Activated naive CD4-positive, alpha-beta T cell treated with anti-CD3 and anti-CD28 coated beads, Interleukin-2, amount 50 U/mL, for 16 hours (primary cell): ENCODE results near the gene HERC6.
"Not testable (repeated sequence)": the region's sequence is repeated elsewhere in the genome, so short reads cannot be mapped to it uniquely, and the experiment has no call there.

ENCODE experiments used
- DNase-seq: peaks from one replicate; pipeline ENCODE4 v3.0.0-alpha.2; 2020

Gene HERC6

GRCh38 chr4:88391703-88392102, 13.1 kb downstream of the HERC6 start:
- DNase-seq: no peak

- no peak for DNase-seq
Observed at GRCh38 chr4:88396681-88397080, 18.0 kb downstream of the HERC6 start.

DNA sequence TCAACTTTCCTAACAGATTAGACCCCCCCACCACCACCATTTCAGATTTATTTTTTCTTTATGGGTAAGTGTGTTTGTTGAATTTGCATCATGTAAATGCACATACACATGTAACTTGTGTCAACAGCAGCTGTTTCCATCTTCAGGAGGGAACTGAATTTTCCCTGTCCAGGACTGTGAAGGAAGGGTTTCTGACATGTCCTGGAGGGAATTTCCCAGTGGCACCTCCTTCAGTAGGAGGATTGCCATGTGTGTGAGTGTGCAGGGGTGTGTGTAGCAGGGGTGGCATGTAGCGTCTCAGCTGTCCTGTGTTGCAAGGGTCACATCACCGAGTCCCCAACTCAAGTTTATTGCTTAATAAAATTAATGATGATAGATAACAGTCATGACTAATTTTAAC, 19.7 kb downstream of the HERC6 start:
- no peak for DNase-seq

- no peak for DNase-seq
Observed at GRCh38 chr4:88409206-88409605, 30.6 kb downstream of the HERC6 start.

DNA sequence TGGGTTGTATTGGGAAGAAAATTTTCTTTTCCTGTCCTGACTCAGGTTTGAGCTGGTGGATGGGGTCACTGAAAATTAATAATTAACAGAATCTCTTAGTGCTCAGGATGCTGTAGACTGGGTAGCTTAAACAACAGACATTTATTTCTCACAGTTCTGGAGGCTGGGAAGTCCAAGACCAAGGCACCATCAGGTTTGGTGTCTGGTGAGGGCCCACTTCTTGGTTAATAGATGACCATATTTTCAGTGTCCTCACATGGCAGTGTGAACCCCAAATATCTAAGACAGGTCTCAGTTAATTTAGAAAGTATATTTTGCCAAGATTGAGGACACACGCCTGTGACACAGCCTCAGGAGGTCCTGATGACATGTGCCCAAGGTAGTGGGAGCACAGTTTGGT, 31.1 kb downstream of the HERC6 start:
- DNase-seq: no peak

GRCh38 chr4:88411491-88412096, 32.9 kb downstream of the HERC6 start:
- no peak for DNase-seq

- no peak for DNase-seq
Observed at GRCh38 chr4:88413801-88414200, 35.1 kb downstream of the HERC6 start.

- no peak for DNase-seq
Observed at GRCh38 chr4:88414755-88415154, 36.1 kb downstream of the HERC6 start.

DNA sequence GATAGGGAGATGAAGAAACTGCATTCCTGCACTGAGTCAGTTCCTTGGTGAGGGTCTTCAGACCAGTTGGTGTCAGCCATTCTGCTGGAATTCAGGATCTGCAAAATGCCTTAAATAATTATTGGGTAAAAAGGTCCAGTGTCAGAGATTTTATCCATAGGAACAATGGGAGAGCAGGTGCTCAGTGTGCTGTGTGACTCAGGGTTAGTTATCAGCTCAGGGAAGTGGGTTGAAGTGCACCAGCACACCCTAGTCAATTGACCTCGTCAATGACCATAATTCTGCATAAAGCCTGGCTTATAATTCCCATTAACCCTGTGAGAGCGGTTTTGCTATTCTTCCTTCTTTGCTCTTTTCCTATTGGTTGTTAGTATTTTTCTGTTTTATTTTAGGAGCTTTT, 37.3 kb downstream of the HERC6 start:
- no peak for DNase-seq

DNA sequence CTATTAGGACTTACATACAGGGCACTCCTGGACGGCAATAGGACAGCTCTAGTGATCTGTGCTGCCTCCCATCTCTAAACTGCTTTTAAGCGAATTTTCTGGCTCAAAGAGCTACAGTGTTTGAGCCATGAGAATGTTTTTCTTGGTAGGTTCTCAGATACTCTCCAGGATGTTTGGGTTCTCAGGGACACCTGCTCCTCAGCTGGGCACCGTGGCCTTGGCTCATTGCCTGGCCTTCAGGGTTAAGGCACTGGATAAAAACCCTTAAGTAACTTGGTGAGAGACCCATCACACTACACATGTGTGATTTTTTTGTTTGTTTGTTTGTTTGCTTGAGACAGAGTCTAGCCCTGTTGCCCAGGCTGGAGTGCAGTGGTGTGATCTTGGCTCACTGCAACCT, 39.8 kb downstream of the HERC6 start:
- no peak for DNase-seq

- no peak for DNase-seq
Observed at GRCh38 chr4:88419874-88420273, 41.2 kb downstream of the HERC6 start.

- DNase-seq: no peak
Observed at GRCh38 chr4:88420844-88421243, 42.2 kb downstream of the HERC6 start.

DNA sequence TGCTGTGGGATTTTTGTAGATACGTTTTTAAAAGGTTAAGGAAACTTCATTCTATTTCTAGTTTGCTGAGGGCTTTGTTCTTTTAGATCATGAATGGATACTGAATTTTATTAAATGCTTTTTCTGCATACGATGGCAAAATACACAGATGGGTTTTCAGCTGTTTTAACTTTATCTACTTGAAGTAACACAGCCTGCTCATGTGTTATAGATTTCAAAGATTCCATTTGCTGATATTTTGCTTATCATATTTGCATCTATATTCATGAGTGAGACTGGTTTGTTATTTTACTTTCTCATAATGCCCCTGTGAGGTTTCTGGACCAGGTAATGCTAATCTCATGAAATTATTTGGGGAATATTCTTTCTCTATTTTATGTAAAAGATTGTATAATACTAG, 43.8 kb downstream of the HERC6 start:
- no peak for DNase-seq

GRCh38 chr4:88429401-88429800, 50.7 kb downstream of the HERC6 start:
- no peak for DNase-seq

GRCh38 chr4:88435987-88436693, 57.5 kb downstream of the HERC6 start:
- DNase-seq: no peak

DNA sequence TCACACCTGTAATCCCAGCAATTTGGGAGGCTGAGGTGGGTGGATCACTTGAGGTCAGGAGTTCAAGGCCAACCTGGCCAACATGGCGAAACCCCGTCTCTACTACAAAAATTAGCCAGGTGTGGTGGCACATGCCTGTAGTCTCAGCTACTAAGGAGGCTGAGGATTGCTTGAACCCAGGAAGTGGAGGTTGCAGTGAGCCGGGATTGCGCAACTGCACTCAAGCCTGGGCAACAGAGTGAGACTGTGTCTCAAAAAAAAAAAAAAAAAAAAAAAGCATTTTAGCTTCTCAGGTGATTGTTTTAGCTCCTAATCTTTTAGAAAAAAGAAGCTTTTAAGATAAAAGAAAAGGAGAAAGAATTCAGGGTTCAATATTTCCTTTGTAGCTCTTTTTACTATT, 59.2 kb downstream of the HERC6 start:
- DNase-seq: not testable (repeated sequence)

DNA sequence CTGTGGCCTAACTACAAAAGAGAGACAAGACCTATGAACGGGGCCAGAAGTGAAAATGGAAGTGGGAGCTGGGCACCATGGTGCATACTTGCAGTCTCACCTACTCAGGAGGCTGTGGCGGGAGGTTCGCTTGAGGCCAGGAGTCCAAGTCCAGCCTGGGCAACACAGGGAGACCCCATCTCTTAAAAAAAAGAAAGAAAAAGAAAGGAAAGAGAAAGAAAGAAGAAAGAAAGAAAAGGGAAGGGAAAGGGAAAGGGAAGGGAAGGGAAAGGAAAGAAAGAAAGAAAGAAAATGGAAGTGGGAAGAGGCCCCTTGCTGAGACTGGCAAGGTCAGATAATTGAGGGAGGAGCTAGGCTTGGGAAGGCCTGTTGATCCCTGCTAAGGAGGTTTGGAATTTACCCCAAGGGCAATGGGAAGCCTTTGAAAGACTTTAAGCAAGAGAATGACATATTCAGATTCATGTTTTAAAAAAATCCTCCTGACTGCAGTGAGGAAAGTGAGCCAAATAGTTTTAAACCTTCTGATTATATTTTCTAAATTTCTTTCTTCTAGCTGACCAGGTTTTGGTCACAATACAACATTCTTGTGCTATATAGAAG, 60.6 kb downstream of the HERC6 start:
- no peak for DNase-seq

DNA sequence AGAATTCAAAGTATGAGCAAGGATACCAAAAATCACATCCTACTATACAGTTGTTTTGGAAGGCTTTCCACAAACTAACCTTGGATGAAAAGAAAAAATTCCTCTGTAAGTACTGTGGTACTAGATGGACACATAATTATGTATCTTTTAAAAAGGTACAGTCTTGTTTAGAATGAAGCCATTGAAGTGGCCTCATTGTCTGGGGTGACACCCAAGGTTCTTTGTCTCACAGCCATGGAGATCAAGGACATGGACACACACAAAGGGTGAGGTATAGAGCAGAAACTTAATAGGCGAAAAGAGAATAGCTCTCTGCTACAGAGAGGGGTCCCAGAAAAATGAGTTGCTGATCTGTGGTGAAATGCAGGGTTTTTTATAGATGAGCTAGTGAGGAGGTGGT, 61.5 kb downstream of the HERC6 start:
- no peak for DNase-seq

- no peak for DNase-seq
Observed at GRCh38 chr4:88441696-88442095, 63.0 kb downstream of the HERC6 start.

DNA sequence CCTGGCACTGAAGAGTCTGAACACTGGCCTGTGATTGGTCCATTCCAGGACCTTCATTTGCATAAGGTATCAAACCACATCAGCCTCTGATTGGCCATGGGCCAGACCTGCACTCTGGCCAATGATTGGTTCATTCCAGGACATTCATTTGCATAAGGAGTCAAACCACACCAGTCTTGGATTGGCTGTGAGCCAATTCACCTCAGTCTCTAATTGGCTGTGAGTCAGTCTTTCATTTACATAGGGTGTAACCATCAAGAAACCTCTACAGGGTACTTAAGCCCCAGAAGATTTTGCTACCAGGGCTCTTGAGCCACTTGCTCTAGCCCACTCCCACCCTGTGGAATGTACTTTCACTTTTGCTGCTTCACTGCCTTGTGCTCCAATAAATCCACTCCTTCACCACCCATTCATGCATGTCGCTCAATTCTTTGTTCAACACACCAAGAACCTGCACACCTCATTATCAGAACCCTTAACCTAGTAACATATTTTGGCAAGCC, 64.1 kb downstream of the HERC6 start:
- DNase-seq: no peak

- no peak for DNase-seq
Observed at GRCh38 chr4:88443486-88443885, 64.8 kb downstream of the HERC6 start.

GRCh38 chr4:88445252-88445651, 66.6 kb downstream of the HERC6 start:
- no peak for DNase-seq

GRCh38 chr4:88446124-88446523, 67.5 kb downstream of the HERC6 start:
- DNase-seq: no peak

DNA sequence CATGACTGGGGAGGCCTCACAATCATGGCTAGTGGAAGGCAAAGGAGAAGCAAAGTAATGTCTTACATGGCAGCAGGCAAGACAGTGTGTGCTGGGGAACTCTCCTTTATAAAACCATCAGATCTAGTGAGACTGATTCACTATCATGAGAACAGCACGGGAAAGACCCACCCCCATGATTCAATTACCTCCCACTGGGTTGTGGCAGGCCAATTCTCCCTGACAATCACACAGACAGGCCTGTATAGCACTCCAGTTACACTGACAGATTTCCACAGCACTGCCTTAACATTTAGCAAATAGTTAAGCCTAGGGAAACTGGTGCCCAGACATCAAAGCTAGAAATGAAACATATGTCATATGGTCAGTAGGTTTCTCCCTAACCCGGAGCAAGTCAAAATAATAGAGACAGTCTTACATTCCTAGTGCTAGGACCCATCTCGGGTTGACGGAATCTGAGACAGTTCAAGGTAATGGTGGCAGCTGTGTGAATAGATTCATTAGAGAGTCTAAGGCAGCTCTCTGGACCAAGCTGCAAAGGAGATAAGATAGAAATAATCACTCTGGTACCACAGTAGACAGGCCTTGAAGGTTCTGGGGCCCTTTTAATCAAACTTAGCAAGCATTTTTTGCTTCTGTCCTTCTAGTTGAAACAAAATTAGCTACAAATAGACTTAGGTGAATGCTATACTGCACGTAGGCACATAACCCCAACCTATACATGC, 68.9 kb downstream of the HERC6 start:
- no peak for DNase-seq
